Measurements from ENCODE around the gene EGFR.
"Not testable (repeated sequence)": the region's sequence is repeated elsewhere in the genome, so short reads cannot be mapped to it uniquely, and the experiment has no call there.

The EGFR gene

GRCh38 chr7:55013851-55014250 lies 5.0 kb upstream of the EGFR start:
- DNase-seq (ENCODE audit: low read depth in 3 of 3): no peak

GRCh38 chr7:55016061-55016745 lies 2.6 kb upstream of the EGFR start:
- no peak for DNase-seq (ENCODE audit: low read depth in 3 of 3)

DNA sequence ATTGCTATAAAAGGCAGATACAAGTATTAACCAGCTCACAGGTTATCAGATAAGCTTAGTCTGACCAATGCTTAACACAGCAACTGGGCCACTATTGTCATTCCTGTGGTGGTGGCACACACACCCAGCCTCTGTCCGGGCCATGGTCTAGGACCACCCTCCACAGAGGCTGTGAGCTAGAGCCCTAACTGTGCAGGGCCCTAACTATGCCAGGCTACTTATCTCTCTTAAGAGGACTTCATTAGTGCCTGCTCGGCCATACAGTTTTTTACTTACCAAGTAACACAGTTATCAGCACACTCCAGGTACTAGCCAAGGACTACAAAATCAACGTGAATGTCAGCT lies 2.1 kb upstream of the EGFR start:
- no peak for DNase-seq (ENCODE audit: low read depth in 3 of 3)

GRCh38 chr7:55017841-55018240 lies 976 bp upstream of the EGFR start:
- no peak for DNase-seq (ENCODE audit: low read depth in 3 of 3)

DNA sequence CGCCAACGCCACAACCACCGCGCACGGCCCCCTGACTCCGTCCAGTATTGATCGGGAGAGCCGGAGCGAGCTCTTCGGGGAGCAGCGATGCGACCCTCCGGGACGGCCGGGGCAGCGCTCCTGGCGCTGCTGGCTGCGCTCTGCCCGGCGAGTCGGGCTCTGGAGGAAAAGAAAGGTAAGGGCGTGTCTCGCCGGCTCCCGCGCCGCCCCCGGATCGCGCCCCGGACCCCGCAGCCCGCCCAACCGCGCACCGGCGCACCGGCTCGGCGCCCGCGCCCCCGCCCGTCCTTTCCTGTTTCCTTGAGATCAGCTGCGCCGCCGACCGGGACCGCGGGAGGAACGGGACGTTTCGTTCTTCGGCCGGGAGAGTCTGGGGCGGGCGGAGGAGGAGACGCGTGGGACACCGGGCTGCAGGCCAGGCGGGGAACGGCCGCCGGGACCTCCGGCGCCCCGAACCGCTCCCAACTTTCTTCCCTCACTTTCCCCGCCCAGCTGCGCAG lies 424 bp downstream of the EGFR start:
- DNase-seq (ENCODE audit: low read depth in 3 of 3): no peak

GRCh38 chr7:55019691-55020465 lies 1.1 kb downstream of the EGFR start:
- DNase-seq (ENCODE audit: low read depth in 3 of 3): no peak

DNA sequence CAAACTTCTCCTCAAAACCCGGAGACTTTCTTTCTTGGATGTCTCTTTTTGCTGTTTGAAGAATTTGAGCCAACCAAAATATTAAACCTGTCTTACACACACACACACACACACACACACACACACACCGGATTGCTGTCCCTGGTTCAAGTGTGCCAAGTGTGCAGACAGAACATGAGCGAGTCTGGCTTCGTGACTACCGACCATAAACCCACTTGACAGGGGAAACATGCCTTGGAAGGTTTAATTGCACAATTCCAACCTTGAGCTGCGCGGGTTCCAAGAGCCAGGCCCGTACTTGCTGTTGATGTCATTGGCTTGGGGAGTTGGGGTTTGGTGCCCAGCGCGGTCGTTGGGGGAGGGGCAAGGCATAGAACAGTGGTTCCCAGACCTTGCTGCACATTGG lies 1.7 kb downstream of the EGFR start:
- no peak for DNase-seq (ENCODE audit: low read depth in 3 of 3)

DNA sequence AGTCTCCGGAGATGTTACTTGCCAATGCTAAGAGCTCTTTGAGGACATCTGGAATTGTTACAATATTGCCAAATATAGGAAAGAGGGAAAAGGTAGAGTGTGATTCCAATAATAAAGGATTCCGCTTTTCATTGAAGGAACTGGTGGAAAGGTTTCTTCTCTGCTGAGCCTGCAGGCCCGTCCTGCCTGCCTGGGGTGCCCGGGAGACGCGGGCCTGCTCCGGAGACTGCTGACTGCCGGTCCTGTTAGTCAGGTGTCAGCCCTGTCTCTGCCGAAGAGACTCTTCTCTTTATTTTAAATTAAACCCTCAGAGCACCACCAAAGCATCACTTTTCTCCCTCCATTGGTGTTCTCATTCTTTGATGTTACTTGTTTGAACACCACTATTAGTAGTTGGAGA lies 2.2 kb downstream of the EGFR start:
- DNase-seq (ENCODE audit: low read depth in 3 of 3): no peak

DNA sequence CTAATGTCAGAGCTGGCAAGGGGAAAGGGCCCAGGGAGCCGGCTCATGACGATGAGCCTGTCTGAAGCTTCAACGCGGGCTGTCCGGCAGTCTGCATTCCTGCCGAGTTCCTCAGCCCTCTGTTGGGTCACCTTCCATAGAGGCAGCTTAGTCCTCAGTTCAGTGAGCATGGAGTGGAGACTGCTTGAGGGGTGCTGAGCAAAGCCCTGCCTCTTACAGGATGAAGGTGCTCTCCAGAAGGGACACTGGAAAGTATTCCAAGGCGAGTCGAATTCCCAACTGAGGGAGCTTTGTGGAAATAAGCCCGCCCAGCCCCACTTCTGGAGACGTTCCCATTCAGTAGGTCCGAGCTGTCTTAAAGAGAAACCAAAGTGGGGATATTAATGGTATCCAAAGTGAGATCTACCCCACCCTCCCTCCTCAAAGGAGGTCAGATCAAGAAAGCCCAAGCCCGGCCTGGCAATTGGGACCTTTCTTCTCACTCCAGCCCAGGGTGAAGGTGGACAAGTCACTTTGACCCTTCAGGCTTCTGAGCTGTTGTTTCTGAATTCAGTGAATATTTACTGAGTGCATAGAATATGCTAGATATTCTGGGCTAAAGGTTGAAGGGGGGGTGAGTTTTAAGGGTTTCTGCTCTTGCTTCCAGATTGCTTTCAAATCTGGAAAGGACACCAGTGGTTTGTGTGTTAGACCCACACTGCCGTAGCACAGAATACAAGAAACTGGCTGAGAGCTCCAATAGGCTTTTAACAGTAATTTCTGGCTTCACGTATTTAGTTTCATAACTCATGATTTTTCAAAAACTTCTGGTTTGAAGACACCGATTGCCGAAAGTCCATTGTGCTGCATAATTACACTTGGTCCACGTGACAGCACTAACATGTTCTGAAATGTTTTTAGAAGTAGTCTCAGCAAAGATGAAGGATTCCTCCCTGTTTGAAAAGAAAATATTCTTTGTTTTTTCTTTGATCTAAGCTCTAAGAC lies 3.5 kb downstream of the EGFR start:
- no peak for DNase-seq (ENCODE audit: low read depth in 3 of 3)

DNA sequence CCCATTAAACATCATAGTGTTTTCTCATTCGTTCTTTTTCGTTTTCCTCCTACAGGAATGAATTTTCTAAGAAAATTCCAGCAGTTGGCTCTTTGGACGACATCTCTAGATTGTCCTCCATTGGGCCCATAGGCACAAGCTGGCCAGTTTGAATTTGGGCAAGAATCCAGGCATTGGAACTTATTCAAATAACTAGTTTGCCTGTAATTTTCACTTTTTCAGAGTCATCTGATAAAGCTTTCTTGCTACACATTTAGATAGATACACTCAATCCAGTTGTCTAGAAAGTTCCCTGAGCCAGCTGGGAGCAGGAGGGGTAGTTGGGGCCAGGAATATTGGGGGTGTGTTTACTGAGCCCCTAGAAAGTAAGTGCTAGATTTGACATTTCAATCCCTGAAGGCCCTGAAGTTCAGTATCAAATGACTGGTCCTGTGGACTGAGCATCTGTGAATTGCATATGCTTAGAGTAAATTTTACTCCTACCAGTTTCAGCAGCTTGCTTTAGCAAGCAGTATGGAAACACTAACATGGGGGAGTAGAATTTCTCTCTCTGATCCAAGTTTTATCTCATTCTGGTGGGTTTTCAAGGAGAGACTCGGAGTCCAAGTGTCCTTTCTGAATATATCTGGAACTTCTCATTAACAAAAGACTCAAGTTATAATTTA lies 5.2 kb downstream of the EGFR start:
- DNase-seq (ENCODE audit: low read depth in 3 of 3): no peak

GRCh38 chr7:55024776-55025175 lies 6.0 kb downstream of the EGFR start:
- no peak for DNase-seq (ENCODE audit: low read depth in 3 of 3)

DNA sequence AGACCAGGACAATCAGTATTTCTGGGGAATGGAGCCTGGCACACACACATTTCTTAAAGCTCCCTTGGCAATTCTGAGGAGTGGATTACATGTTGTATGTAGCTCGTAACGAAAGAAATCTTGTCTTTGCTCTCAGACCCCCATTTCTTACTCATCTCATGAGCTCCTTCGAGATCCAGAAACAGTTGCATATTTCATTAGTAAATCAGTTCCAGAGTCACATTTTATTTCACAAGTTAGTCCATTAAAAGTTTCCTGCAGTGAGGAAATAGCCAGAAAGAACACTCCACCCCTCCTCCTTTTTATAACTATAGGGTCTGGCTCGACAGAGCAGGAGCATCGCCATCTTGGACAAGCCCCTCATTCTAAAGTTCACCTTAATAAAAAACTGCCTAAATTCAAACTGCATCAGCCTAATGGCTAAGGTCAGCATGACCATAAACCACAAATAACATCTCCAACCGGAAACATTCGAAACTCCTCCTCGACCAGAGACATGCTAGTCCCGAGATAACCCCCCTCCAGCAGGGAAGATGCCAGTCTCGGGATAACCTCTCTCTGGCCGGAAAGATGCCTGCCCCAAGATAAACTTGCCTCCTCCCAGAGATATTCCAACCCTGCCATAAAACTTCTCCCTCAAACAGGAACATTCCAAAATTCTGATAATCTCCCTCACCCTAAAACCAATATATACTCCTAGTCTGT lies 7.4 kb downstream of the EGFR start:
- DNase-seq (ENCODE audit: low read depth in 3 of 3): no peak

- no peak for DNase-seq (ENCODE audit: low read depth in 3 of 3)
These were observed 8.2 kb downstream of the EGFR start for GRCh38 chr7:55026867-55027490.

DNA sequence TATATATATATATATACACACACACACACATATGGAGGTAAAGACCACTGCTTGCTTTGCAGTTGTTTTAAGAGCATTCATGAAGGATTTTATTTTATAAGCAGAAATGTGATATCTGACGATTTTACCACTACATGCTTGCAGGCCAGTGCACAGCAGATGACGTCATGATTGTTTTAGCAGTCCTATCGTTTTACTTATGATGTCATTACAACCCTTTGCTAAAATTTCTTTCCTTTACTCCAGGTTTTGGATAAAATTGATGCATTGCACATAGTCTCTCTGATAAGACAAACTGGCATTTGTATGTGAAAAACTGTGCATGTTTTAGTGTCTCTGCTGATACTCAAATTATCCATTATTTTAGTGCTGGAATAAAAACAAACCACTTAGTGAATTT lies 9.2 kb downstream of the EGFR start:
- no peak for DNase-seq (ENCODE audit: low read depth in 3 of 3)

DNA sequence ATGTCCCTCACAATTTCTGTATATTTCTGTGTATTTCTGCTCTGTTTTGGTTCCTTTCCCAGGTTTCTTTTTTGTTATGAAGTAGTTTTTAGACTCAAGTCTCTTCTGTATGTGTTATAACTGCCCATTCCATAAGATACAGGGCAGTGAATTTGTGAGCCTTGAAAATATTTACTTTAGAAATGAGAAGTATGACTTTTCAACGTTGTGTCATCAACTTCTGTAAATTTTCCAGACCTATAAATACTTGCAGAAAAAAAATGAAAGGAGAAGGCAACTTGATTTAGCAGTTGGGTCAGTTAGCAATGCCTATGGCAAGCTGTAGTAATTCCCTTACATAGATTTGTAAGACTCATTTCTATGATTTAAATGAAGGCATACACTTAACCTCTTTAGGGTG lies 11.5 kb downstream of the EGFR start:
- DNase-seq (ENCODE audit: low read depth in 3 of 3): no peak

DNA sequence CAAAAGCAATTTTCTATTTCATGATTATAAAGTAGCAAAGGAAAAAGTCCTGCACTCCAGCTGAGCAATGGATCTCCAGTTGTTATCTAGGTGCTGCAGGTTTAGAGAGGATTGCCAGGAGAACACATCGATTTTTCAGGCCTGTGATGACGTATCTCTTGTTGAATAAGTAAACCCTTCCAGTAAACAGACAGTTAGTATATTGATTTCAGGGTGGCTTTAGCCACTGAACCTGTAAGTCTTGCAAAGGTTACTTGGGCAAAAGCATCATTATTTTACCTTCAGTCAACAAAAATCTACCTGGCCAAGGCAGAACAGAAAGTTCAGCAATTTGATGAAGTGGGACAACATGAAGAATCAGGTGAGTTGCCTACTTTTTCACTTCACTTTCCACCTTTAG lies 12.3 kb downstream of the EGFR start:
- DNase-seq (ENCODE audit: low read depth in 3 of 3): no peak

- no peak for DNase-seq (ENCODE audit: low read depth in 3 of 3)
These were observed 13.4 kb downstream of the EGFR start for GRCh38 chr7:55032069-55032699.

- no peak for DNase-seq (ENCODE audit: low read depth in 3 of 3)
These were observed 14.5 kb downstream of the EGFR start for GRCh38 chr7:55033236-55033846.

DNA sequence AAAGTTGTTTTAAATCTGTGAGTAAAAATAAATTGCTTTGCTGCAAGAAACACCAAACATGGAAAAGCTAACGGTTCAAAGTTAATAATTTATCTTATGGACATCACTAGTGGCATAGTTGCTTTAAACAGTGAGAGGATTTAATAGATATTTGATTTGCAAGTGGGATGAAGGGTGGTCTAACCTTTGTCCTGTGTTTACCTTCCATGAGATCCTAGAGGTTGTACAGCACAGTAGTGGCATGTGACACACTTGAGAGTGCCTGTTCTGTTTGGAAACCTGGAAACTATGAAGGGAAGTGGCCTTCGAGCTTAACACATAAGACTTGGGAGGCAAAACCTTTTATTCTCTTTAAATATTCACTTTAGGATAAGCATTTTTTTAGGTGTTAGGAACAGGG lies 16.0 kb downstream of the EGFR start:
- DNase-seq (ENCODE audit: low read depth in 3 of 3): no peak

GRCh38 chr7:55035410-55035809 lies 16.6 kb downstream of the EGFR start:
- not testable (repeated sequence) for DNase-seq (ENCODE audit: low read depth in 3 of 3)

Measured in stimulated activated CD4-positive, alpha-beta T cell treated with anti-CD3 and anti-CD28 coated beads, TNF-alpha, amount 100 ng/mL, for 24 hours (primary cell).